GM12878 (cell line): Measurements from ENCODE around the gene NT5C3A.
"Not testable (repeated sequence)": the region's sequence is repeated elsewhere in the genome, so short reads cannot be mapped to it uniquely, and the experiment has no call there.

Experiments used
- CREM ChIP-seq: IDR thresholded peaks from 2 replicates; pipeline ENCODE4 v1.6.1; 2014; ENCODE audit warnings: antibody characterized with exemption, low read depth
- EP300 ChIP-seq, 2 experiments: fragments of 150-350 bp in 1 of 2; IDR thresholded peaks; 2 replicates each; pipeline ENCODE4 v1.6.1; 2011 to 2012; ENCODE audit warnings: low read depth in 2 of 2, low read length in 2 of 2, borderline replicate concordance in 1 of 2, improper control_type of control experiment in 1 of 2, inconsistent platforms in 1 of 2; ENCODE audit not compliant: control insufficient read depth in 1 of 2

GRCh38 chr7:33004104-33004616 is 58.4 kb downstream of the NT5C3A start:
- TF ChIP-seq CREM; EP300 (IDR thresholded peaks at IDR 0.05; ENCODE audit: borderline replicate concordance in 1 of 2, control insufficient read depth in 1 of 2, low read depth in 2 of 2, low read length in 2 of 2): not testable (repeated sequence)
